Panc1 (cell line): ENCODE results near the gene EIPR1. TPM values are rescaled to one million over a fixed set of nuclear protein-coding genes. Genes with fewer than 3 reads are reported as not detected.

Experiments used
- ATAC-seq: fragments of 200-7000 bp; cut with Tn5 transposase; 2 replicates; pipeline ENCODE4 v1.9.1; 2020; ENCODE audit warnings: mild to moderate bottlenecking, moderate library complexity
- BruUV-seq: library from RNA; stranded (reverse); fragments of 400-500 nt; replicated peaks from 2 replicates; lab custom pipeline; 2021; lab: Mats Ljungman, UMichigan
- CTCF ChIA-PET: fragments of 300-600 bp; sonication (Branson Sonifier 250); formaldehyde crosslinking; loops from one replicate; lab custom pipeline; 2022; ENCODE audit warnings: antibody characterized with exemption; lab: Charles Lee
- POLR2A ChIA-PET: fragments of 300-600 bp; sonication (Branson Sonifier 250); formaldehyde crosslinking; loops from one replicate; lab custom pipeline; 2022; ENCODE audit warnings: antibody characterized with exemption; lab: Charles Lee
- DNase-seq: peaks from one replicate; pipeline ENCODE4 v3.0.0-alpha.2; 2010; ENCODE audit warnings: low read depth, low spot score
- H3K27ac ChIP-seq: 2 replicates; pipeline ENCODE4 v1.5.1; 2011; ENCODE audit warnings: mild to moderate bottlenecking, low read length, inconsistent platforms
- H3K27me3 ChIP-seq: fragments of 200-500 bp; sonication (Bioruptor generic); 2 replicates; pipeline ENCODE4 v1.6.0; 2014; ENCODE audit warnings: low read length, inconsistent platforms; ENCODE audit not compliant: control insufficient read depth, insufficient read depth
- H3K36me3 ChIP-seq: fragments of 200-500 bp; sonication (Bioruptor generic); 2 replicates; pipeline ENCODE4 v1.5.1; 2014; ENCODE audit warnings: inconsistent platforms, mild to moderate bottlenecking, low read length, moderate library complexity; ENCODE audit not compliant: control insufficient read depth, insufficient read depth
- H3K4me1 ChIP-seq: 2 replicates; pipeline ENCODE4 v1.5.1; 2011; ENCODE audit warnings: inconsistent platforms, mild to moderate bottlenecking, low read length, moderate library complexity; ENCODE audit not compliant: control insufficient read depth, insufficient read depth
- H3K4me3 ChIP-seq, 2 experiments: 2 replicates each; pipeline ENCODE4 v1.5.1; 2011 to 2012; ENCODE audit warnings: low read depth in 2 of 2, low read length in 2 of 2, mild to moderate bottlenecking in 2 of 2, inconsistent platforms in 1 of 2, moderate library complexity in 1 of 2
- H3K9me3 ChIP-seq: fragments of 200-500 bp; sonication (Bioruptor generic); 2 replicates; pipeline ENCODE4 v1.5.1; 2014; ENCODE audit warnings: low read depth, mild to moderate bottlenecking, inconsistent platforms, low read length, moderate library complexity; ENCODE audit not compliant: control insufficient read depth, insufficient read depth
- POLR2AphosphoS5 ChIP-seq: IDR thresholded peaks from 2 replicates; pipeline ENCODE4 v1.6.1; 2012; ENCODE audit warnings: mild to moderate bottlenecking, low read depth, low read length, moderate library complexity
- SIN3A ChIP-seq: IDR thresholded peaks from 2 replicates; pipeline ENCODE4 v1.6.1; 2012; ENCODE audit warnings: low read depth, mild to moderate bottlenecking, low read length, moderate library complexity, borderline replicate concordance; ENCODE audit not compliant: insufficient read depth
- TCF7L2 ChIP-seq: IDR thresholded peaks from 2 replicates; pipeline ENCODE4 v1.6.1; 2011; ENCODE audit warnings: mild to moderate bottlenecking, low read depth, low read length, inconsistent platforms
- in situ Hi-C: cut with HindIII; loops from 2 replicates; pipeline ENCODE4 v1.10.0; 2016; ENCODE audit warnings: low sequenced_read_pairs, low pct_unique_long_range_greater_than_20kb
- intact Hi-C: fragments of 100-400 bp; cut with micrococcal nuclease; formaldehyde crosslinking; loops from one replicate; pipeline ENCODE4 v1.10.0; 2022; ENCODE audit not compliant: unreplicated experiment
- total RNA-seq: library from RNA; stranded (reverse); gene quantifications from one replicate; pipeline ENCODE4 v1.2.1, GENCODE V29; 2021; ENCODE audit not compliant: unreplicated experiment
- TF ChIP-seq, protein P1 (sequence below): fragments of 450-650 bp; IDR thresholded peaks from 2 replicates; pipeline ENCODE4 v1.5.1; 2017; ENCODE audit warnings: mild to moderate bottlenecking
- TF ChIP-seq, protein P2 (sequence below), 2 experiments: IDR thresholded peaks; 2 replicates each; pipeline ENCODE4 v1.6.1; 2011 to 2012; ENCODE audit warnings: low read depth in 2 of 2, control low read depth in 1 of 2, low read length in 1 of 2, mild to moderate bottlenecking in 1 of 2, moderate library complexity in 1 of 2; ENCODE audit not compliant: insufficient read depth in 1 of 2

EIPR1 gene
- total RNA-seq, 1 experiment from 2014 or later = 26.7 TPM

DNA sequence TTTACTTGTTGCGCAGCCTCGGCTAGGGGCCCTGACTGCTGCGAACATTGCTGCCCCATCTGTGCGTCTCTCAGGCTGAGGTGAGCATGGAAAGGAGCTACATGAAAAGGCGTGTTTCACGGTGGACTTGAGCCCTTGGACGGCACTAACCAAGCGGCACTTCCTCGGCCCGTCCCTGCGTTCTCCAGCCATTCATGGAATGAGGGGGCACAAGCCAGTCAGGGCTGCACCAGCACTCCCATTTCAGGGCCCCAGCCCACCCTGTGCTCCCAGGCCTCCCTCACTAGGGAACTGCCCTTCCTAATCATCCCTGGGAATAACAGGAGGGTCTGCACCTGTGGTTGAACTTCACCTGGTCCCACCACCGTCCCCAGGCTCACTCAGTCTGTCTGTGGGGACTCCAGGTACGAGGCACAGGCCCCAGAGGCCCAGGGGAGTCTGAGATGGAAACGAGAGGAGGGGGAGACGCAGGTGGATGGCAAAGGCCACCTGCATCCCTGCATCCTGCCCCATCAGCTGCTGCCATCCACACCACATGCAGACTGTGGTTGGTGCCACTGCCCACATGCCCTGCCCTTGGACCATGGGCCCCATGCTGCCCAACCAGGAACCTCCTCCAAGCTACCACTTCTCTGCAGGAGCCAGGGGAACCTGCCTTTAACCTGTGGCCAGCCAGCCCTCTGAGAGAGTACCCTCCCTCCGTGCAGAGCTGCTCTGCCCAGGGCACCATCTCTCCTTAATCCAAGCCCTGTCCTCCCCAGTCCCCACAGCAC lies 99.7 kb downstream of the EIPR1 start:
- intact Hi-C loops (no loop called here), in situ Hi-C loops (no loop called here)
- Histone ChIP-seq H3K9me3 (peaks cover 11% of the 10 kb centered on the region), H3K36me3 (no peaks in the 10 kb centered on the region), H3K27me3 (no peaks in the 10 kb centered on the region), H3K4me1 (no peaks in the 10 kb centered on the region), H3K4me3 (no peak overlapping the region), H3K27ac (no peak overlapping the region)
- TF ChIP-seq POLR2AphosphoS5 = no peak
- TF ChIP-seq, protein P1, sequence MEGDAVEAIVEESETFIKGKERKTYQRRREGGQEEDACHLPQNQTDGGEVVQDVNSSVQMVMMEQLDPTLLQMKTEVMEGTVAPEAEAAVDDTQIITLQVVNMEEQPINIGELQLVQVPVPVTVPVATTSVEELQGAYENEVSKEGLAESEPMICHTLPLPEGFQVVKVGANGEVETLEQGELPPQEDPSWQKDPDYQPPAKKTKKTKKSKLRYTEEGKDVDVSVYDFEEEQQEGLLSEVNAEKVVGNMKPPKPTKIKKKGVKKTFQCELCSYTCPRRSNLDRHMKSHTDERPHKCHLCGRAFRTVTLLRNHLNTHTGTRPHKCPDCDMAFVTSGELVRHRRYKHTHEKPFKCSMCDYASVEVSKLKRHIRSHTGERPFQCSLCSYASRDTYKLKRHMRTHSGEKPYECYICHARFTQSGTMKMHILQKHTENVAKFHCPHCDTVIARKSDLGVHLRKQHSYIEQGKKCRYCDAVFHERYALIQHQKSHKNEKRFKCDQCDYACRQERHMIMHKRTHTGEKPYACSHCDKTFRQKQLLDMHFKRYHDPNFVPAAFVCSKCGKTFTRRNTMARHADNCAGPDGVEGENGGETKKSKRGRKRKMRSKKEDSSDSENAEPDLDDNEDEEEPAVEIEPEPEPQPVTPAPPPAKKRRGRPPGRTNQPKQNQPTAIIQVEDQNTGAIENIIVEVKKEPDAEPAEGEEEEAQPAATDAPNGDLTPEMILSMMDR = no peak
- TF ChIP-seq TCF7L2 = no peak
- TF ChIP-seq, protein P2, sequence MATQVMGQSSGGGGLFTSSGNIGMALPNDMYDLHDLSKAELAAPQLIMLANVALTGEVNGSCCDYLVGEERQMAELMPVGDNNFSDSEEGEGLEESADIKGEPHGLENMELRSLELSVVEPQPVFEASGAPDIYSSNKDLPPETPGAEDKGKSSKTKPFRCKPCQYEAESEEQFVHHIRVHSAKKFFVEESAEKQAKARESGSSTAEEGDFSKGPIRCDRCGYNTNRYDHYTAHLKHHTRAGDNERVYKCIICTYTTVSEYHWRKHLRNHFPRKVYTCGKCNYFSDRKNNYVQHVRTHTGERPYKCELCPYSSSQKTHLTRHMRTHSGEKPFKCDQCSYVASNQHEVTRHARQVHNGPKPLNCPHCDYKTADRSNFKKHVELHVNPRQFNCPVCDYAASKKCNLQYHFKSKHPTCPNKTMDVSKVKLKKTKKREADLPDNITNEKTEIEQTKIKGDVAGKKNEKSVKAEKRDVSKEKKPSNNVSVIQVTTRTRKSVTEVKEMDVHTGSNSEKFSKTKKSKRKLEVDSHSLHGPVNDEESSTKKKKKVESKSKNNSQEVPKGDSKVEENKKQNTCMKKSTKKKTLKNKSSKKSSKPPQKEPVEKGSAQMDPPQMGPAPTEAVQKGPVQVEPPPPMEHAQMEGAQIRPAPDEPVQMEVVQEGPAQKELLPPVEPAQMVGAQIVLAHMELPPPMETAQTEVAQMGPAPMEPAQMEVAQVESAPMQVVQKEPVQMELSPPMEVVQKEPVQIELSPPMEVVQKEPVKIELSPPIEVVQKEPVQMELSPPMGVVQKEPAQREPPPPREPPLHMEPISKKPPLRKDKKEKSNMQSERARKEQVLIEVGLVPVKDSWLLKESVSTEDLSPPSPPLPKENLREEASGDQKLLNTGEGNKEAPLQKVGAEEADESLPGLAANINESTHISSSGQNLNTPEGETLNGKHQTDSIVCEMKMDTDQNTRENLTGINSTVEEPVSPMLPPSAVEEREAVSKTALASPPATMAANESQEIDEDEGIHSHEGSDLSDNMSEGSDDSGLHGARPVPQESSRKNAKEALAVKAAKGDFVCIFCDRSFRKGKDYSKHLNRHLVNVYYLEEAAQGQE (IDR thresholded peaks at IDR 0.05; ENCODE audit: insufficient read depth in 1 of 2, low read depth in 2 of 2, low read length in 1 of 2) = no peak
- ChIA-PET POLR2A (no interaction called here), CTCF (no interaction called here)
- ATAC-seq (no peak), DNase-seq (no peak)
- BruUV-seq = no TSS peak

DNA sequence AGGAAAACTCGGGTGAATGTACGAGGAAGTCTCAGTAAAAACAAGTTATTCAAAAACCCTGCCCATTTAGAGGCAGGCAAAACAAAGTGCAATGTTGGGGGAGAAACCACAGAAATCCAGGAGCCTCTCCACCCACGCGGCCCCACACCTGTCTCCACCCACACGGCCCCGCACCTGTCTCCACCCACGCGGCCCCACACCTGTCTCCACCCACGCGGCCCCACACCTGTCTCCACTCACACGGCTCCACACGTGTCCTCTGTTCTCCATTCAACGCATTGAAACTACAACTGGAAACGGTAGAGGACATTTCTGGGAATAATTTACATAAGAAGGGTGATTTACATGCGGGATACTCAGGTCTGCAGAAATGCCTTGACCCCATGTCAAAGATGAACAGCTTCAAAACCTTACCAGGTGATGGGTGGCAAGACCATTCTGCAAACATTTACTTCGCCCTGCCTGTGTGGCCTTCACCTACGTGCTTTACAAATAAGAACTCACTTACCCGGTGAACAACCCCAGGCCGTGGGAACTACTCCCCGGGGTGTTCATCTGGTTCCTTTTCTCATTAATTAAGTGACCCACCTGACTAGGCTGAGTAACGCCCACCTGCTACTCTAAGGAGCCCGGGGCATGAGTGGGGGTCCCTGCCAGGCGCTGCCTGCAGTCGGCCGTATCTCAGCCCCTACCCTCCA lies 100.4 kb downstream of the EIPR1 start:
- TF ChIP-seq TCF7L2 (no peak), POLR2AphosphoS5 (no peak), SIN3A (no peak)
- TF ChIP-seq, protein P2 (IDR thresholded peaks at IDR 0.05; ENCODE audit: insufficient read depth in 1 of 2, low read depth in 2 of 2, low read length in 1 of 2) = no peak
- TF ChIP-seq, protein P1 = no peak
- no peak overlapping the region for H3K4me3 ChIP-seq
- no peaks in the 10 kb centered on the region for H3K4me1 ChIP-seq
- BruUV-seq = no TSS peak
- H3K27me3 ChIP-seq = no peaks in the 10 kb centered on the region
- ChIA-PET CTCF (no interaction called here), POLR2A (no interaction called here)
- in situ Hi-C loops (no loop called here), intact Hi-C loops (no loop called here)
- DNase-seq (no peak), ATAC-seq (no peak)
- H3K36me3 ChIP-seq = no peaks in the 10 kb centered on the region
- H3K27ac ChIP-seq = no peak overlapping the region
- peaks cover 11% of the 10 kb centered on the region for H3K9me3 ChIP-seq
